ENCODE data around the gene HOXD11. TPM values are rescaled to one million over a fixed set of nuclear protein-coding genes. Genes with fewer than 3 reads are reported as not detected.

HOXD11 gene
- not detected for total RNA-seq

GRCh38 chr2:176106581-176107539, at the start of gene HOXD11:
Gene HOXD11 (plus strand): TSS chr2:176107280. CDS start chr2:176107356, 76 bp downstream.
- no peak for DNase-seq

- DNase-seq = no peak
These were observed 43.1 kb upstream of the HOXD11 start for GRCh38 chr2:176063958-176064357.

- DNase-seq = peak; percentile 14
These were observed 40.2 kb upstream of the HOXD11 start for GRCh38 chr2:176066645-176067588.

GRCh38 chr2:176067589-176068418, 39.3 kb upstream of the HOXD11 start:
- peak; percentile 29 for DNase-seq

GRCh38 chr2:176068419-176068832, 38.7 kb upstream of the HOXD11 start:
- DNase-seq = peak; percentile 23

- DNase-seq = no peak
These were observed 35.5 kb upstream of the HOXD11 start for GRCh38 chr2:176071330-176072291.

GRCh38 chr2:176072292-176072669, 34.8 kb upstream of the HOXD11 start:
- DNase-seq = no peak

- DNase-seq = no peak
These were observed 33.9 kb upstream of the HOXD11 start for GRCh38 chr2:176072951-176073904.

- DNase-seq = no peak
These were observed 32.1 kb upstream of the HOXD11 start for GRCh38 chr2:176074919-176075425.

- DNase-seq = peak; percentile 64
These were observed 31.6 kb upstream of the HOXD11 start for GRCh38 chr2:176075481-176075880.

GRCh38 chr2:176076063-176076462, 31.0 kb upstream of the HOXD11 start:
- peak; percentile 14 for DNase-seq

- DNase-seq = no peak
These were observed 30.3 kb upstream of the HOXD11 start for GRCh38 chr2:176076796-176077195.

- peak; percentile 30 for DNase-seq
These were observed 28.4 kb upstream of the HOXD11 start for GRCh38 chr2:176078541-176079284.

- DNase-seq = no peak
These were observed 27.7 kb upstream of the HOXD11 start for GRCh38 chr2:176079285-176079830.

- DNase-seq = peak; percentile 69
These were observed 27.1 kb upstream of the HOXD11 start for GRCh38 chr2:176079831-176080539.

GRCh38 chr2:176080540-176081375, 26.3 kb upstream of the HOXD11 start:
- peak; percentile 37 for DNase-seq

Data from tongue (tissue), 2 donors.